Measurements from ENCODE around the gene ATP5F1D. TPM values are rescaled to one million over a fixed set of nuclear protein-coding genes. Genes with fewer than 3 reads are reported as not detected.

Gene ATP5F1D
- total and polyA plus RNA-seq, 2 of the 8 experiments (the other 6 are each of a cell fraction or from before 2014, with no cell fraction given), result 174 to 249 TPM

DNA sequence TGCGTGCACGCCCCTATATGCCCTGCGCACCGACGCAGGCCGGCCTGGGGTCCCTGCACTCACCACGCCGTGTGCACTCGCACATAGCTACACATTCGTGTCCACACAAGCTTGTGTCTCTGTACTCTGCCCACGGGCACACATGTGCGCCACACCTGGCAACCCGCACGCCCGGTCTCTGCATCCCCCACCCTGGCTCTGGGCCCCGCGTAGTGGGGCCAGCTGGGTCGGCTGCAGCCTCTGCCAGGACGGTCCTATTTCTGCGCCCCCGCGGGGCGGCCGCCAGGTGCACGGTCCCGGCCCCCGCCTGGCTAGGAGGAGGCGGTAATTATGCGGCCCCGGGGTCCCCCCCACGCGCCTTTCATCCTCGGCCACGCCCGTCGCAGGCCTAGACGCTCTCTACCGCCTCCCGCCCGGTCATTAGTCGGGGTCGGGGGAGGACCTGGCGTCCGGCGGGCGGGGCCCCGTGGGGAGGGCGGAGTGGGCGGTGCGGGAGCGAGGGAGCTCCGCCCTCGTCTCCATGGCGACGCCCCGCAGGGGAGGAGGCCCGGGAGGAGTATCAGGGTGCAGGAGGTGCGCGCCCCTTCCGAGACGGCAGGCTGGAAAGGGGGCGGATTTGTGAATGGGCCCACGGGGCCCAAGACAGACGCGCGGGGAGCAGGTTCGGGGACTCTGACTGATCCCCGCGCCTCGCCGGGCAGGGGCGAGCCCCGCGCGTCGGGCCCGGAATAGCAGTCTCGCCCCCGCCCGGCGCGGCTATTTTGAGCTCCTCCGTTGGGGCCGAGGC is 24.8 kb downstream of the ATP5F1D start (continued):
- TF ChIP-seq, protein P1, sequence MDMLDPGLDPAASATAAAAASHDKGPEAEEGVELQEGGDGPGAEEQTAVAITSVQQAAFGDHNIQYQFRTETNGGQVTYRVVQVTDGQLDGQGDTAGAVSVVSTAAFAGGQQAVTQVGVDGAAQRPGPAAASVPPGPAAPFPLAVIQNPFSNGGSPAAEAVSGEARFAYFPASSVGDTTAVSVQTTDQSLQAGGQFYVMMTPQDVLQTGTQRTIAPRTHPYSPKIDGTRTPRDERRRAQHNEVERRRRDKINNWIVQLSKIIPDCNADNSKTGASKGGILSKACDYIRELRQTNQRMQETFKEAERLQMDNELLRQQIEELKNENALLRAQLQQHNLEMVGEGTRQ (IDR thresholded peaks at IDR 0.05; ENCODE audit: low read length), result no peak

All from H1 (cell line).